Prostate gland (tissue), 2 donors: ENCODE results near the gene SLCO3A1. TPM values are rescaled to one million over a fixed set of nuclear protein-coding genes. Genes with fewer than 3 reads are reported as not detected.

Experiments used
- DNase-seq: peaks from one replicate; pipeline ENCODE4 v3.0.0-alpha.2; 2019; ENCODE audit warnings: low spot score
- H3K27ac ChIP-seq, 2 donors: fragments of 200-600 bp; sonication (generic); 2 replicates each; pipeline ENCODE4 v1.5.1; 2017 to 2019
- H3K27me3 ChIP-seq: fragments of 200-600 bp; sonication (generic); replicated peaks from 2 replicates; pipeline ENCODE4 v1.5.1; 2019; ENCODE audit not compliant: insufficient read depth
- H3K36me3 ChIP-seq, 2 donors: fragments of 200-600 bp; sonication (generic); 1 replicate in 1 of 2; 2 replicates in 1 of 2; pipeline versions ENCODE4 v1.5.1 to v1.8.1; 2017 to 2019
- H3K4me1 ChIP-seq: fragments of 200-600 bp; sonication (generic); replicated peaks from 2 replicates; pipeline ENCODE4 v1.5.1; 2019
- H3K4me3 ChIP-seq, 2 donors: fragments of 200-600 bp; sonication (generic); 2 replicates each; pipeline ENCODE4 v1.5.1; 2017 to 2019
- H3K9me3 ChIP-seq: fragments of 200-600 bp; sonication (generic); 2 replicates; pipeline ENCODE4 v1.5.1; 2017
- CTCF ChIP-seq, 4 experiments: fragments of 200-600 bp in 2 of 4; fragments of 450-650 bp in 2 of 4; sonication (generic) in 2 of 4; IDR thresholded peaks; 1 replicate in 3 of 4; 2 replicates in 1 of 4; pipeline ENCODE4 v1.5.1; 2016 to 2019; ENCODE audit warnings: antibody characterized with exemption in 4 of 4, mild to moderate bottlenecking in 2 of 4, moderate library complexity in 2 of 4
- POLR2A ChIP-seq: fragments of 450-650 bp; IDR thresholded peaks from one replicate; pipeline ENCODE4 v1.6.1; 2016; ENCODE audit warnings: antibody characterized with exemption, mild to moderate bottlenecking
- POLR2AphosphoS5 ChIP-seq: sonication (generic); formaldehyde crosslinking; IDR thresholded peaks from one replicate; pipeline ENCODE4 v1.6.1; 2017; ENCODE audit warnings: antibody characterized with exemption
- WGBS: methylation state at CpG from one replicate; pipeline ENCODE4 v1.1.5; 2018; 5-methylcytosine and 5-hydroxymethylcytosine counted together
- intact Hi-C: fragments of 100-400 bp; cut with DNase I; formaldehyde crosslinking; loops from one replicate; pipeline ENCODE4 v1.14.2; 2022
- total RNA-seq, 2 donors: library from RNA; depleted of rRNA; stranded (reverse); fragments of >200 nt; gene quantifications; one replicate each; pipeline ENCODE4 v1.1.0, GENCODE V29; 2016

Gene SLCO3A1
- total RNA-seq, 2 donors from 2014 or later, result 7.4 to 35.3 TPM

- DNase-seq, result no peak
- no peaks in the 10 kb centered on the region for H3K4me1 ChIP-seq
- H3K27ac ChIP-seq, result no peak overlapping the region
- no peak overlapping the region for H3K4me3 ChIP-seq
- H3K27me3 ChIP-seq, result no peaks in the 10 kb centered on the region
- intact Hi-C loops, result no loop called here
- TF ChIP-seq POLR2AphosphoS5, result no peak
- no peak for TF ChIP-seq POLR2A
- no peak for TF ChIP-seq CTCF (IDR thresholded peaks at IDR 0.05)
- H3K36me3 ChIP-seq, result no peaks in the 10 kb centered on the region
- WGBS, result 72% methylated on average over 5 of the region's 5 CpGs
- H3K9me3 ChIP-seq, result no peaks in the 10 kb centered on the region
Observed at GRCh38 chr15:91862891-91863504, 9.5 kb downstream of the SLCO3A1 start.

- Histone ChIP-seq H3K9me3 (no peaks in the 10 kb centered on the region), H3K4me1 (no peaks in the 10 kb centered on the region), H3K36me3 (no peaks in the 10 kb centered on the region), H3K27ac (no peak overlapping the region), H3K4me3 (no peak overlapping the region), H3K27me3 (no peaks in the 10 kb centered on the region)
- DNase-seq, result no peak
- intact Hi-C loops, result no loop called here
- TF ChIP-seq CTCF (IDR thresholded peaks at IDR 0.05), result no peak
- no peak for TF ChIP-seq POLR2AphosphoS5
- no peak for TF ChIP-seq POLR2A
- WGBS, result 59% methylated on average over 7 of the region's 7 CpGs
Observed at GRCh38 chr15:91863621-91864255, 10.2 kb downstream of the SLCO3A1 start.

GRCh38 chr15:91864664-91865063 lies 11.2 kb downstream of the SLCO3A1 start:
- intact Hi-C loops, result no loop called here
- TF ChIP-seq POLR2AphosphoS5, result no peak
- no peak for TF ChIP-seq CTCF (IDR thresholded peaks at IDR 0.05)
- no peak for TF ChIP-seq POLR2A
- no peaks in the 10 kb centered on the region for H3K4me1 ChIP-seq
- no peaks in the 10 kb centered on the region for H3K27me3 ChIP-seq
- no peak overlapping the region for H3K4me3 ChIP-seq
- WGBS, result 92% methylated on average over 9 of the region's 9 CpGs
- H3K9me3 ChIP-seq, result no peaks in the 10 kb centered on the region
- H3K27ac ChIP-seq, result peak overlapping the region in 1 of 2 donors; percentile 37
- no peak for DNase-seq
- H3K36me3 ChIP-seq, result no peaks in the 10 kb centered on the region

GRCh38 chr15:91865486-91865885 lies 12.0 kb downstream of the SLCO3A1 start:
- Histone ChIP-seq H3K4me1 (no peaks in the 10 kb centered on the region), H3K27ac (peak overlapping the region in 1 of 2 donors; percentile 37), H3K27me3 (no peaks in the 10 kb centered on the region), H3K9me3 (no peaks in the 10 kb centered on the region), H3K36me3 (no peaks in the 10 kb centered on the region), H3K4me3 (no peak overlapping the region)
- intact Hi-C loops, result no loop called here
- DNase-seq, result no peak
- WGBS, result 79% methylated on average over 7 of the region's 7 CpGs
- TF ChIP-seq POLR2AphosphoS5 (no peak), CTCF (IDR thresholded peaks at IDR 0.05) (no peak), POLR2A (no peak)

GRCh38 chr15:91865950-91866349 lies 12.4 kb downstream of the SLCO3A1 start:
- H3K4me1 ChIP-seq, result no peaks in the 10 kb centered on the region
- peak overlapping the region; percentile 21 to 37 for H3K27ac ChIP-seq
- no peaks in the 10 kb centered on the region for H3K9me3 ChIP-seq
- no peak overlapping the region for H3K4me3 ChIP-seq
- TF ChIP-seq POLR2AphosphoS5, result no peak
- TF ChIP-seq POLR2A, result no peak
- TF ChIP-seq CTCF (IDR thresholded peaks at IDR 0.05), result no peak
- no peaks in the 10 kb centered on the region for H3K36me3 ChIP-seq
- 49% methylated on average over 5 of the region's 5 CpGs for WGBS
- H3K27me3 ChIP-seq, result no peaks in the 10 kb centered on the region
- no peak for DNase-seq
- intact Hi-C loops, result no loop called here
